ENCODE results near the gene FAM168B. TPM values are rescaled to one million over a fixed set of nuclear protein-coding genes. Genes with fewer than 3 reads are reported as not detected.
A peak's percentile ranks its signal among the peaks of the same experiment; 100 is the strongest.

FAM168B gene
- total and polyA plus RNA-seq, 2 of the 13 experiments (the other 11 are each of a cell fraction or from before 2014, with no cell fraction given) = 64.5 to 113 TPM

DNA sequence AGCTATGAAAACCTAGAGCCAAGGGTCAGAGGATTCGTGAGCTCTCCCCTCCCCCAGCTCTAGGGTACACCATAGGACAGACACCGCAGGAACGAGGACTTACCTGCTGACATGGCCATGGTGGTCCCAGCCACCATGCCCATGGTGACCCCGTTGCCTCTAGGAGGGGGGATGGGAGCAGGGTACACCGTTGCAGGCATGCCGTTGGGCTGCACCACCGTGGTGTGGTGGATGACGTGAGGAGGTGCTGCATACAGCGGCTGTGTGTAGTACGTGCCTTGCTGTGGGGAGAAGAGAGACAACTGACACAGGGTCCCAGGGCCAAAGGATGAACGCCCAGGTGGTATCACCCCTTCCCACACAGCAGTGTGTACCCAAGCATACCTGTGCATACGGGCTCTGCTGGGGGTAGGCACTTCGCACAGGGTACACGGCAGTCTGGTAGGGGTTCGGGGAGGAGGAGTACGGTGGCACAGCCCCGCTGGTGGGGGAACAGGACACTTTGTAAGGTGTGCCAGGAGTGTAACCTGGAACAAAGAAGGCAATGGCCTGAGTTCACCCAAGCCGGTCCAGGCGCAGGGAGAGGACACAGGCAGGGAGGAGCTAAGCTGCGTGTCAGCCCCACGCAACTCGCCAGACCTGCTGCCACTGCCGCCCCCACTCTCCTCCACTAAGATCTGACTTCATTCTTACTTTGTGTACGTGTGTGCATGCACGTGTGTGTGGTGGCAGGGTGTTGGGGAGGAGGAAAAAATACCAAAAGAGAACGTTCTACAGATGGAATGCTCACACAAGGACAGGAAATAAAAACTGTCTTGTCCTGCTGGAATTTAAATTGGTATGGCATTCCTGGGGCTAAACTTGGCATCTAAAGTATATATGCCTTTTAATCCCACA, 37.8 kb downstream of the FAM168B start:
- Histone ChIP-seq H3K4me1 (ENCODE audit: insufficient read depth, low read length) (no peaks in the 10 kb centered on the region), H3K9ac (ENCODE audit: insufficient read depth, low read depth, low read length) (no peak overlapping the region), H3K4me3 (replicated peaks in 1 of 3; ENCODE audit: insufficient read depth in 1 of 3, low read depth in 2 of 3, low read length in 3 of 3) (no peak overlapping the region), H3K9me3 (ENCODE audit: low read length) (no peaks in the 10 kb centered on the region), H3K27ac (ENCODE audit: extremely low read length, insufficient read depth, low read length) (no peak overlapping the region), H2AFZ (ENCODE audit: low read length) (no peak overlapping the region), H4K20me1 (ENCODE audit: insufficient read depth, low read length) (peaks cover 37% of the 10 kb centered on the region), H3K4me2 (ENCODE audit: low read depth, low read length) (no peak overlapping the region), H3K36me3 (replicated peaks in 1 of 2; ENCODE audit: control insufficient read depth in 1 of 2, insufficient read depth in 2 of 2, low read length in 2 of 2) (peaks cover 52 to 94% of the 10 kb centered on the region in 2 experiments), H3K27me3 (ENCODE audit: control insufficient read depth in 1 of 2, insufficient read depth in 2 of 2, low read length in 2 of 2) (no peaks in the 10 kb centered on the region), H3K79me2 (ENCODE audit: insufficient read depth, low read length) (peaks cover 55% of the 10 kb centered on the region)
- POLR2A ChIA-PET = no interaction called here
- intact Hi-C loops (cut with micrococcal nuclease; ENCODE audit: unreplicated experiment) (no loop called here), in situ Hi-C loops (cut with HindIII; ENCODE audit: extremely low pct_ligation_motif_present, low pct_unique_long_range_greater_than_20kb) (no loop called here)
- no peak for DNase-seq (ENCODE audit: low spot score)
- TF ChIP-seq EEA1 (CRISPR knock-in tag; IDR thresholded peaks at IDR 0.05; ENCODE audit: borderline replicate concordance) (no peak), AGO2 (optimal IDR thresholded peaks at IDR 0.05; ENCODE audit: low read depth, low read length) (peak; percentile 59)
- TF ChIP-seq, protein P1, sequence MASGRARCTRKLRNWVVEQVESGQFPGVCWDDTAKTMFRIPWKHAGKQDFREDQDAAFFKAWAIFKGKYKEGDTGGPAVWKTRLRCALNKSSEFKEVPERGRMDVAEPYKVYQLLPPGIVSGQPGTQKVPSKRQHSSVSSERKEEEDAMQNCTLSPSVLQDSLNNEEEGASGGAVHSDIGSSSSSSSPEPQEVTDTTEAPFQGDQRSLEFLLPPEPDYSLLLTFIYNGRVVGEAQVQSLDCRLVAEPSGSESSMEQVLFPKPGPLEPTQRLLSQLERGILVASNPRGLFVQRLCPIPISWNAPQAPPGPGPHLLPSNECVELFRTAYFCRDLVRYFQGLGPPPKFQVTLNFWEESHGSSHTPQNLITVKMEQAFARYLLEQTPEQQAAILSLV (CRISPR knock-in tag; IDR thresholded peaks at IDR 0.05; ENCODE audit: borderline replicate concordance) = 0 out of 2 replicates have a peak, but pooled peaks have one; percentile 28
- ATAC-seq = peak; percentile 21
- 97% methylated on average over 25 of the region's 26 CpGs for WGBS (ENCODE audit: low lambda C conversion rate)
- FAIRE-seq = no peak
- BruUV-seq (replicated peaks) = no TSS peak
- CTCF ChIA-PET (ENCODE audit: low intra/inter-chr PET ratio, low total read pairs) = no interaction called here

DNA sequence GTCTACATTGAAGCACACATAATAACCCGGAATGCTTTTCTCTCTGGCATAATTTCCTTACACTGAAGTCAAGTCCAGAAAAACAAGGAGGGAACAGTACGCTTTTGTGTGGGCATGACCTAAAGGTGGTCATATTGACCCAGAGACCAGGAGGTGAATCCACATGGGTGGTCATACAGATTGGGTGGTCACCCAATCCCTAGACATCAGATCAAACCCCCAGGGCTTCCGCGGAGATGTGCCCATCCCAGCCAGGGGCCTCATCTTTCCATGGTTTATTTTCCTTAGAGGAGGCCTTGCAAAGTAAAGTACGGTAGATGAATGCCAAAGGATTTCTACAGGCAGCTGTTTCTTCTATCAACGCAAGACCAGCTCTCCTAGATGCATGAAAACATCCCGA, 38.8 kb downstream of the FAM168B start:
- Histone ChIP-seq H2AFZ (ENCODE audit: low read length) (no peak overlapping the region), H3K4me2 (ENCODE audit: low read depth, low read length) (no peak overlapping the region), H3K27me3 (ENCODE audit: control insufficient read depth in 1 of 2, insufficient read depth in 2 of 2, low read length in 2 of 2) (no peaks in the 10 kb centered on the region), H3K79me2 (ENCODE audit: insufficient read depth, low read length) (peaks cover 46% of the 10 kb centered on the region), H3K36me3 (replicated peaks in 1 of 2; ENCODE audit: control insufficient read depth in 1 of 2, insufficient read depth in 2 of 2, low read length in 2 of 2) (peaks cover 54 to 96% of the 10 kb centered on the region in 2 experiments), H3K9me3 (ENCODE audit: low read length) (no peaks in the 10 kb centered on the region), H3K4me1 (ENCODE audit: insufficient read depth, low read length) (no peaks in the 10 kb centered on the region), H3K4me3 (replicated peaks in 1 of 3; ENCODE audit: insufficient read depth in 1 of 3, low read depth in 2 of 3, low read length in 3 of 3) (no peak overlapping the region), H4K20me1 (ENCODE audit: insufficient read depth, low read length) (peaks cover 37% of the 10 kb centered on the region), H3K9ac (ENCODE audit: insufficient read depth, low read depth, low read length) (no peak overlapping the region), H3K27ac (ENCODE audit: extremely low read length, insufficient read depth, low read length) (no peak overlapping the region)
- FAIRE-seq = no peak
- intact Hi-C loops (cut with micrococcal nuclease; ENCODE audit: unreplicated experiment) = no loop called here
- ATAC-seq = no peak
- ChIA-PET CTCF (ENCODE audit: low intra/inter-chr PET ratio, low total read pairs) (no interaction called here), POLR2A (no interaction called here)
- BruUV-seq (replicated peaks) = no TSS peak
- DNase-seq (ENCODE audit: low spot score) = no peak
- WGBS (ENCODE audit: low lambda C conversion rate) = 100% methylated on average over 7 of the region's 7 CpGs
- in situ Hi-C loops (cut with HindIII; ENCODE audit: extremely low pct_ligation_motif_present, low pct_unique_long_range_greater_than_20kb) = no loop called here
- no peak for TF ChIP-seq EED (CRISPR knock-in tag; IDR thresholded peaks at IDR 0.05)
- TF ChIP-seq ZNF382 (CRISPR knock-in tag; IDR thresholded peaks at IDR 0.05; ENCODE audit: borderline replicate concordance) = no peak
- TF ChIP-seq RFX5 (IDR thresholded peaks at IDR 0.05; ENCODE audit: low read depth, low read length) = no peak
- no peak for TF ChIP-seq HNF4G (IDR thresholded peaks at IDR 0.05; ENCODE audit: borderline replicate concordance, low read depth, low read length)
- TF ChIP-seq HNF4G (CRISPR knock-in tag; IDR thresholded peaks at IDR 0.05; ENCODE audit: borderline replicate concordance, low read depth) = no peak
- no peak for TF ChIP-seq ARID2 (CRISPR knock-in tag; IDR thresholded peaks at IDR 0.05; ENCODE audit: borderline replicate concordance)
- TF ChIP-seq, protein P2, sequence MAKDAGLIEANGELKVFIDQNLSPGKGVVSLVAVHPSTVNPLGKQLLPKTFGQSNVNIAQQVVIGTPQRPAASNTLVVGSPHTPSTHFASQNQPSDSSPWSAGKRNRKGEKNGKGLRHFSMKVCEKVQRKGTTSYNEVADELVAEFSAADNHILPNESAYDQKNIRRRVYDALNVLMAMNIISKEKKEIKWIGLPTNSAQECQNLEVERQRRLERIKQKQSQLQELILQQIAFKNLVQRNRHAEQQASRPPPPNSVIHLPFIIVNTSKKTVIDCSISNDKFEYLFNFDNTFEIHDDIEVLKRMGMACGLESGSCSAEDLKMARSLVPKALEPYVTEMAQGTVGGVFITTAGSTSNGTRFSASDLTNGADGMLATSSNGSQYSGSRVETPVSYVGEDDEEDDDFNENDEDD (CRISPR knock-in tag; IDR thresholded peaks at IDR 0.05; ENCODE audit: borderline replicate concordance) = no peak
- TF ChIP-seq ZNF569 (CRISPR knock-in tag; IDR thresholded peaks at IDR 0.05; ENCODE audit: borderline replicate concordance) = no peak
- no peak for TF ChIP-seq TEAD2 (CRISPR knock-in tag; IDR thresholded peaks at IDR 0.05)
- no peak for TF ChIP-seq ATRX (CRISPR knock-in tag; IDR thresholded peaks at IDR 0.05; ENCODE audit: borderline replicate concordance)
- no peak for TF ChIP-seq ELF4 (CRISPR knock-in tag; IDR thresholded peaks at IDR 0.05; ENCODE audit: borderline replicate concordance)
- no peak for TF ChIP-seq MBD4 (IDR thresholded peaks at IDR 0.05; ENCODE audit: borderline replicate concordance, low read length)
- no peak for TF ChIP-seq ZNF577 (CRISPR knock-in tag; IDR thresholded peaks at IDR 0.05; ENCODE audit: borderline replicate concordance, low read depth)

Data from HepG2 (cell line).